Forelimb muscle (tissue), 1 donor: ENCODE data around the gene STX1A. TPM values are rescaled to one million over a fixed set of nuclear protein-coding genes. Genes with fewer than 3 reads are reported as not detected.
A peak's percentile ranks its signal among the peaks of the same experiment; 100 is the strongest.
"Not testable (repeated sequence)": the region's sequence is repeated elsewhere in the genome, so short reads cannot be mapped to it uniquely, and the experiment has no call there.

Experiments used
- DNase-seq: peaks from one replicate; pipeline ENCODE4 v3.0.0-alpha.2; 2013; ENCODE audit warnings: low read depth
- polyA plus RNA-seq: library from polyadenylated mRNA; unstranded; fragments of 120-200 nt; gene quantifications from one replicate; pipeline ENCODE4 v1.2.1, GENCODE V29; 2013; ENCODE audit not compliant: insufficient read length

STX1A gene
- polyA plus RNA-seq, 1 donor = 13.5 TPM

GRCh38 chr7:73683056-73683787 lies 36.2 kb downstream of the STX1A start, which contains the start of the genes BUD23 and DNAJC30:
Gene BUD23, plus strand, starts transcription at chr7:73683597. Its CDS starts 29 bp downstream, at chr7:73683626.
Gene DNAJC30, minus strand, starts transcription at chr7:73683453. Its CDS starts 30 bp downstream, at chr7:73683423.
- peak; percentile 85 for DNase-seq

DNA sequence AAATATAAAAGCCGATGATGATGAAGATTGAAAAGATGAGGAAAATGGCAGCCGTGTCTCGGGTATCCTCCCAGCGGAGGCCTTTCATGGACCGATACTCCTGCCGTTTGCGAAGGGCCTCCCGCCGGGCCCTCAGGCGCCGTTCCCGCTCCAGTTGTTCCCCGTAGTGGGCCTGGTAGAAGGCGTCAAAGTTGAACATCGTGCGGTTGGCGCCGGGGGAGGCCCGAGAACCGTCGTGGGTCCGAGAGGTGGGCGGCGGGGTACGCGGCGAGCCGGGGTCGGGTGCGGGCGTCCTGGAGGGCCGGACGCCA lies 36.8 kb downstream of the STX1A start:
- DNase-seq = no peak

GRCh38 chr7:73681031-73681430 lies 38.4 kb downstream of the STX1A start:
- no peak for DNase-seq

DNA sequence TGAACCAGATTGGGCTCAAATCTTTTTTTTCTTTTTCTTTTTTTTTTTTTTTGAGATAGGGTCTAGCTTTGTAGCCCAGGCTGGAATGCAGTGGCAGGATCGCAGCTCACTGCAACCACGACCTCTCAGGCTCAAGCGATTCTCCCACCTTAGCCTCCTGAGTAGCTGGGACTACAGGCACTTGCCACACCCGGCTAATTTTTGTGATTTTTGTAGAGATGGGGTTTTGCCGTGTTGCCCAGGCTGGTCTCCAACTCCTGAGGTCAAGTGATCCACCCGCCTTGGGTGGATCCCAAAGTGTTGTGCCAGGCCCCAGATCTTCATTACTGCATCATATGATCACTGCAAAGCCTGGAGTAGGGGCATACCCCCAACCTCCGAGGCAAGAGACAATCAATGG lies 39.0 kb downstream of the STX1A start:
- no peak for DNase-seq

GRCh38 chr7:73679709-73680108 lies 39.8 kb downstream of the STX1A start:
- no peak for DNase-seq

DNA sequence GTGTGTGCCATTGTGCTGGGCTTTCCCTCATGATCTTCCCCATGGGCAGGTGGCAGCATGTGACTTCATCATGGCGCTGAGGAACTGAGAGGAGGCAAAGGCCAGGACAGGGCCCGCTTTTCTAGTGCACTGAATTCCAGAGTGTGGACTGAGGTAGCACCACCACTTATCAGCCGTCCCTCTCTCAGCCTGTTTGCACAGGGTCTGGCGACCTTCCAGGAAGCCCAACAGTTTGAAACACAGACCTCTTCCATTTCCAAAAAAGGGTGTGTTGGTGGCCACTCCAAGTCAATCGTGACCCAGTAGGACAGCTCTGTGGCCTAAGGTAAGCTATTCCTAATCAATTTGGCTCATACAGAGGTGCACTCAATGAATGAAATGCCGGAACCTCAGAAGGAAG lies 40.6 kb downstream of the STX1A start:
- no peak for DNase-seq

DNA sequence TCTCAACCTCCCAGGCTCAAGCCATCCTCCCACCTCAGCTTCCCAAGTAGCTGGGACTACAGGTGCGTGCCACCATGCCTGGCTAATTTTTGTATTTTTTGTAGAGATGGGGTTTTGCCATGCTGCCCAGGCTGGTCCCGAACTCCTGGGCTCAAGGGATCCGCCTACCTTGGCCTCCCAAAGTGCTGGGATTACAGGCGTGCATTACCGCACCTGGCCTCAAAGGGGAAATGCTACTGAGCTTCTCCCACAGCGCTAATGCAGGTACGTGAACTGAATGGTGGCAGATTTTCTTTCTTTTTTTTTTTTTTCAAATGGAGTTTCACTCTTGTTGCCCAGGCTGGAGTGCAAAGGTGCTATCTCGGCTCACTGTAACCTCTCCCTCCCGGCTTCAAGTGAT lies 43.4 kb downstream of the STX1A start:
- not testable (repeated sequence) for DNase-seq

DNA sequence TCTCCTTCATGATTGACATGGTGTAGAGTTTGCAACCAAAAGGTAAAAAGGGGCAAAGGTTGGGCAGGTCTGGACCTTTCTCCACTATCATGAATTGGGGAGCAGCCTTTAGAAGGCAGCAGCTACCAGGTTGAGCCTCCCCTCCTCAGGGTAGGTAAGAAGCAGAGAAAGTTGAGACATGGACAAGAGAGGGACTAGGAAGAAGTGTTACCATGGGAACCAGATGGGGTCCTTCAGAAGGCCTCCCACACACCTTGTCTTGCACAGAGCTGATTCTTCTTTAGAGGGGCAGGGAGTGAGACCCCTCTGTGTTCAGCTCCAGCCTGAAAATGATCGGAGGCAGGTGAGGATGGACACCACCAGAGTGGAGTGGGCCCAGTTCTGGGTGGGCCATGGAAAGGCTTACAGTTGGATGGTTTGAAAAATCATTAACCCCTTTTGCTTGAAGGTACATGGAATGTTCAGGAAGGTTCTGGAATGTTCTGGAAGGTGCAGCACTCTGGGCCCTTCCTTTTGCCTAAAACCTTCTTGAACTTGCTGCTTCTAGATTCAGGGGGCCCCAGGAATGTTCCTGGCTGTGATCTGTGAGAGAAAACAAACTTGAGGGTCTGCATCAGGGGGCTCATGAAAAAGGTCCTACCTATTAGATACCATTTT lies 44.9 kb downstream of the STX1A start:
- DNase-seq = no peak

DNA sequence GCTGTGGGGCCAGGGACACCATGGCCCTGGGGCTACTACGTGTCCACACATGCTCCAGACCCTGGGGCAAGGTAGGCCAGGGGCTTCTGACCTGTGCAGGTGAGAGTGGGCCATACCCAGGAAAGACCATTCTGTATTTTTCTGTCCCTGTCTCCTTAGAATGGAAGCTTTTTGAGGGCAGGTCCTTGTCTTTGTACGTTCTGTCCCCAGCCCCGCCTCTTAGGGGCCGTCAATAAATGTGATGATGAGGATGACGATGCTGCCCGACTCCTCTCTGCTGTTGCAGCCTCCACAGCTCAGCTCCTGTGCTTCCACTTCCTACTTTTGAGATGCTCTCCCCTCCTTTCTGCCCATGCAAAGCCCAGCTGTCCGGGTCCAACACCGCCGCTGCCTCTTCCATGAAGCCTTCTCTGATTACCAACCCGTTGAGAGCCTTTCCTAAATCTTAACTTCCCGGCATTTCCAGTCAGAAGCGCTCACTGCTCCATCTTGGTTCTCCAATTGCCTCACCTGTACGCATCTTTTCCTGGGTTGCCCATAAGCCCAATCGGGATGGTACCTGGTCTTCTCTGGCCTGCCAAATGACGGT lies 47.5 kb downstream of the STX1A start:
- DNase-seq = no peak

DNA sequence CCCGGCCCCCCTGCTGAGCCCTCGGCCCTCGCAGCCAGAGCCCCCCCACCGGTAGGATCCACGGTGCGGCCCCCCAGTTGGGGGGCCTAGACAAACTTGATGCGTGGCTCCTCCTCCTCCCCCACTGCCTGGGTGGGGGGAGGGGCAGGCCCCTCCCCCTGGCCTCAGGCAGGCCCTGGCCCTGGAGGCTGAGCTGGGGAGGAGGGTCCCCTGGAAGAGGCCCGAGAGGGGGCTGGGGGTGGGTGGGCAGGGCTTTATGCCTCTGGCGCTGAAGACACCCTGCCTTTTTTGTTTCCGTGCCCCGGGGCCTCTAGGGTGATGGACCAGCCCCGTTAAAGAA lies 48.2 kb downstream of the STX1A start:
- DNase-seq = no peak

DNA sequence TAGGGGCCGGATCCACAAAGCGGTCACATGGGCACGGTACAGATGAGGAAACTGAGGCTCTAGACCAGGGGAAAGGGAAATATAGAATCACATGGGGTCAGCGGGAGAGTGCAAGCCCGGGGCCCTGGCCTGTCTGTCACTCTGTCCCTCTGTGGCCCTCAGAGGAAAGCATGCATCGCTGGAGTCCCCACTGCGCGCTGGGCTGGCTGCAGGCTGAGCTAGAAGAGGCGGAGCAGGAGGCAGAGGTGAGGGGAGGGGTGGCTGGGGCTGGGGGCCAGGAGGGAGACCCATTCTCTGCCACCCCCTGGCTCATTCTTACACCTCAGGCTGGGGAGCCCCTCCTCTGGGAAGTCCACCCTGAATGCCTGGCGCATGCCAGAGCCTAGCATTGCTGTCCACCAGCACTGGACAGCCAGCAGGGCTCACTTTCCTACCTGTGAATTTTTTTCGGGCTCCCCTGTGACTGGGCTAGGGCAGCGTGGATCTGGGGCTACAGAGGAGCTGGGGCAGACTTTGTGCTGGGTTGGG lies 49.5 kb downstream of the STX1A start:
- no peak for DNase-seq

GRCh38 chr7:73669288-73669701 lies 50.2 kb downstream of the STX1A start:
- no peak for DNase-seq

DNA sequence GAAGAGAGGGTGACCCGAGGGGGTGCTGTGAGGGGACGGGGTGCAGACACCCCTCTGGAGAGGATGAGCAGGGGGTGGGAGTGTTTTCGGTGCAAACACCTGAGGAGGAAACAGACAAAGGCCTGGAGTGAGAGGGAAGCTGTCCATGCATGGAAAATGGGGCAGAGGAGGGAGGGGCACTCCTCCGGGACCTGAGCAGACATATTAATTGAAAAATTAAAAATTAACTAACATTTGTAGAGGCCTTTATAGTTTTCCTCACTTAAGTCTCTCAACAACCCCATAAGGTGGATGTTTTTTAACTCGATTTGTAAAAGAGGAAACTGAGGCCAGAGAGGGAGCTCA lies 50.6 kb downstream of the STX1A start:
- no peak for DNase-seq

- no peak for DNase-seq
These were observed 51.2 kb downstream of the STX1A start for GRCh38 chr7:73668103-73668885.

- DNase-seq = peak; percentile 50
These were observed 51.9 kb downstream of the STX1A start, which contains the start of gene VPS37D for GRCh38 chr7:73667344-73668102. Gene VPS37D, plus strand, starts transcription at chr7:73667831. Its CDS starts 128 bp downstream, at chr7:73667959.

- DNase-seq = no peak
These were observed 56.4 kb downstream of the STX1A start for GRCh38 chr7:73663033-73663432.

GRCh38 chr7:73660594-73660993 lies 58.9 kb downstream of the STX1A start:
- not testable (repeated sequence) for DNase-seq

GRCh38 chr7:73659983-73660382 lies 59.5 kb downstream of the STX1A start:
- DNase-seq = no peak

DNA sequence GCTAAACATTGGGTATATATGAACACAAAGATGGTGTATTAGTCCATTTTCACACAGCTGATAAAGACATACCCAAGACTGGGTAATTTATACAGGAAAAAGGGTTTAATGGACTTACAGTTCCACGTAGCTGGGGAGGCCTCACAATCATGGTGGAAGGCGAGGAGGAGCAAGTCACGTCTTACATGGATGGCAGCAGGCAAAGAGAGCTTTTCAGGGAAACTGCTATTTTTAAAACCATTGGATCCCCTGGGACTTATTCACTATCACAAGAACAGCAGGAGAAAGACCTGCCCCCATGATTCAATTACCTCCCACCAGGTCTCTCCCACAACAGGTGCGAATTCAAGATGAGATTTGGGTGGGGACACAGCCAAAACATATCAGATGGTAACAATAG lies 64.2 kb downstream of the STX1A start:
- not testable (repeated sequence) for DNase-seq

GRCh38 chr7:73652541-73652949 lies 66.9 kb downstream of the STX1A start:
- DNase-seq = no peak

- no peak for DNase-seq
These were observed 68.9 kb downstream of the STX1A start for GRCh38 chr7:73650524-73650923.
